ENCODE results near the gene HLA-DRA.

GRCh38 chr6:32411566-32412327 is 27.9 kb upstream of the HLA-DRA start:
- TF ChIP-seq CTCF (IDR thresholded peaks at IDR 0.05) (no peak), POLR2A (IDR thresholded peaks at IDR 0.05) (no peak)

All from thyroid gland (tissue), 4 donors.